ENCODE results near the gene C1QL1.

- TF ChIP-seq EP300 (IDR thresholded peaks at IDR 0.05) (no peak), POLR2AphosphoS5 (IDR thresholded peaks at IDR 0.05) (no peak), POLR2A (IDR thresholded peaks at IDR 0.05; ENCODE audit: low read depth) (no peak)
- TF ChIP-seq, protein P1, sequence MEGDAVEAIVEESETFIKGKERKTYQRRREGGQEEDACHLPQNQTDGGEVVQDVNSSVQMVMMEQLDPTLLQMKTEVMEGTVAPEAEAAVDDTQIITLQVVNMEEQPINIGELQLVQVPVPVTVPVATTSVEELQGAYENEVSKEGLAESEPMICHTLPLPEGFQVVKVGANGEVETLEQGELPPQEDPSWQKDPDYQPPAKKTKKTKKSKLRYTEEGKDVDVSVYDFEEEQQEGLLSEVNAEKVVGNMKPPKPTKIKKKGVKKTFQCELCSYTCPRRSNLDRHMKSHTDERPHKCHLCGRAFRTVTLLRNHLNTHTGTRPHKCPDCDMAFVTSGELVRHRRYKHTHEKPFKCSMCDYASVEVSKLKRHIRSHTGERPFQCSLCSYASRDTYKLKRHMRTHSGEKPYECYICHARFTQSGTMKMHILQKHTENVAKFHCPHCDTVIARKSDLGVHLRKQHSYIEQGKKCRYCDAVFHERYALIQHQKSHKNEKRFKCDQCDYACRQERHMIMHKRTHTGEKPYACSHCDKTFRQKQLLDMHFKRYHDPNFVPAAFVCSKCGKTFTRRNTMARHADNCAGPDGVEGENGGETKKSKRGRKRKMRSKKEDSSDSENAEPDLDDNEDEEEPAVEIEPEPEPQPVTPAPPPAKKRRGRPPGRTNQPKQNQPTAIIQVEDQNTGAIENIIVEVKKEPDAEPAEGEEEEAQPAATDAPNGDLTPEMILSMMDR (IDR thresholded peaks at IDR 0.05): no peak
Observed at GRCh38 chr17:44931376-44931775, 36.7 kb downstream of the C1QL1 start.
